GM18909 (cell line): ENCODE results near the gene C7orf33.

ENCODE experiments used
- ATAC-seq: cut with Tn5 transposase; IDR thresholded peaks from one replicate; pipeline ENCODE4 v1.9.1; 2021; ENCODE audit warnings: mild to moderate bottlenecking; ENCODE audit not compliant: unreplicated experiment, poor library complexity

Gene C7orf33

DNA sequence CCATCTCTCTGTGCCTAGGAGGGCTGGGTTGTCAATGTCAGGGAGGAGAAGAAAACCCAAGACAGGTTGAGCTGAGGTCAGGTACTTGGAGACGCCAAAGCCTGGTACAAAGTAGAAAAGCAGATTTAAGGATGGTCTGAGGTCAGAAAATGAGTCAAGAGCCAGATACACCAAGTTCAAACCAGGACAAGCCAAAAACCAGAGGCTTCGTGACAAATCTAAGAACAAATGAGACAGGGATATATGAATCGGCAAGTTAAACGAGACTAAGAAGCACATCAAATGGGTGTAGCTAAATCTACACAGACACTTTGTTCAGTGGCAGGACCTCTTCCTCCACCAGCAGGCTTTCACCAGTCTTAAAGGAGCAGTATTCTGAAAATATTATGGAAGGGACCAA lies 34.2 kb downstream of the C7orf33 start:
- ATAC-seq, result no peak

GRCh38 chr7:148625342-148625741 lies 34.8 kb downstream of the C7orf33 start:
- no peak for ATAC-seq

DNA sequence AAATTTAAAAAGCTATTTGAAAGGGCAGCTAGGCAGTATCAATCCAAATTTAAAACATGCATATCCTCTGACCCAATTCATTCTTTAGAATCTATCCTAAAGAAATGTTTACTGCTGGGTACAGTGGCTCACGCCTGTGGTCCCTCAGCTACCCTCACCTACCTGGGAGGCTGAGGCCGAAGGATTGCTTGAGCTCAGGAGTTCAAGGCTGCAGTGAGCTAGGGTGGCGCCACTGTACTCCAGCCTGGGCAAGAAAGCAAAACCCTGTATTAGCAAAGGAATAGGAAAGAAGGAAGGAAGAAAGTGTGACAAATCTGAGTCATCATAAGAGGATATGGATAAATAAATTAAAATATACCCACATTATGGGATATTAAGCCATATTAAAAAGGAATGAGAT lies 36.3 kb downstream of the C7orf33 start:
- ATAC-seq, result no peak

DNA sequence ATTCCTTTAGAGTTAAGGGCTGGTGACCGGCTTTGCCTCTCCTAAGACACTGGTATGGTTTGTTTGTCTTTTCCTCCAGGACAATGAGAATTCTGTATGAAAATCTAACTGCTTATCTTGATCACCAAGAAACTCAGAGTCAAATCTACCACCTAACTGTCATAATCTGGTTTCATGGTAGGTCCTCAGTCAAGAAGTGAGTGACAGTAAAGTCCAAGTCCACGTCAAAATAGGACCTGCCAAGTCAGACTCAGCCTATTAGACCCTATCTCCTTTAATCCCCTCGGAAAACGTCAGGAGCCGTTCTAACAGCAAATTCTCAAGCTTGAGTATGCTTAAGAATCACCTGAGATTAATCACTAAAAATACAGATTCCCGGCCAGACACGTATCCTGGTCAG lies 37.4 kb downstream of the C7orf33 start:
- ATAC-seq, result no peak

- no peak for ATAC-seq
These were observed 39.5 kb downstream of the C7orf33 start for GRCh38 chr7:148630078-148630477.

DNA sequence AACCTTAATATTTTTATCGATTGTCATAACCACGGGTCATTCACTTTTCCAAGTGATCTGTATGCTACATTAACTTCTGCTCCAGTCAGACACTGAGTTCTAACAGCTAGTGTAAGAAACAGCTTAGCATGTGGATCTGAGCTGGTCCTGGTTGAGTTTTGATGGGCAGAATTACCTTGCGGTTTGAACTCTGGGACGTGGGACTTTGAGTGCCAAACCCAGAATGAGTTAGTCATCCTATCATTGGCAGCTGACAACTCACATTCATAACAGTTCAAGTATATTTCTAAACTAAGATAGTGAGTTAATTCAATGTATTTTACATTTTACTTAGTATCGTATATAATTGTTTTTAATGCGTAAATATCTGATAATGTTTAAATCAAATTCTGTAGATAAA lies 43.2 kb downstream of the C7orf33 start:
- no peak for ATAC-seq

GRCh38 chr7:148637094-148637493 lies 46.5 kb downstream of the C7orf33 start:
- ATAC-seq, result no peak

GRCh38 chr7:148645898-148646297 lies 55.3 kb downstream of the C7orf33 start:
- ATAC-seq, result no peak

DNA sequence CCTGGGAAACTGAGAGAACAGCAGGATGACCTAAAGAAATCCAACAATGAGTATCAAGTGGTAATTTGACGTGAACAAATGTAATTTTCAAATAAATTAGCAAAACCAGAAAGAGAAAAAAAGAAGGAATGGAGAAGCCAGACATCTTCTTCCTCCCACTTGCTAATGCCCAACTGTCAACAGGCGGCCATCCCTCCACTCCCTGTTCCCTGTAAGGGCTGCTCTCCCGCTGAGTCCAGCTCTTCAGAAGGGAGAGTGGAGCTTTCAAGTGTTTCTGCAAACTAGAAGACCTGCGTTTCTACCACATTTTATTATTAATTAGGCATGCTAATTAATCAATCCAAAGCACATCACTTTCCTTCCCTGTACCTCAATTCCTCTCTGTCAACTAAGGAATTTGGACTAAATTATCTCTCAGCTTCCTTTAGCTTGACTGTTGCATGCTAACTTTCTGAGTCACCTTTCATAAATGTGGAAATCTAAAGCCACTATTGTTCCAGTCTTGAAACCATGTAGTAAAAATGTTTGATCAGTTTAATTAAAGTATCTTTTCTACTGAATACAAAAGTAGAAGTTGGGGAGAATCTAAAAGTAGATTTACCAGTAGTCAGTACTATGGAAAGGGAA lies 59.8 kb downstream of the C7orf33 start:
- ATAC-seq, result no peak

- no peak for ATAC-seq
These were observed 62.2 kb downstream of the C7orf33 start for GRCh38 chr7:148652773-148653172.

GRCh38 chr7:148657929-148658328 lies 67.4 kb downstream of the C7orf33 start:
- ATAC-seq, result no peak

GRCh38 chr7:148661471-148661870 lies 70.9 kb downstream of the C7orf33 start:
- no peak for ATAC-seq

DNA sequence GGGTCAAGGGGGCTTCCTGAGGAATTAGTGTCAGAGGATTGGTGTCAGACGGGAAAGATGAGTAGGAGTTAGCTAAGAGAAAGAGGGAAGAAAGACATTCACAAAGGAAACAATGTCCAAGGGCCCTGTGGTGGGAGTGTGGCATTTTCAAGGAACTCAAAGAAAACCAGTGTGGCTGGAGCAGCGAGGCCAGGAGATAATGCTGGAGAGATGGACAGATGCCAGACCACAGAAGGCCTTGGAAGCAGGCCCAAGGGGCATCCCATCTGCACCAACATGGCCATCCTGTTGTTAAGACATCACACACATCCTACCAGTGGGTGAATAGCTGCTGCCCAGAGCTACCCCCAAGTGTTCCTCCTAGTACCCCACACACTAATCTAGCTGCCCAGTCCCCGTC lies 72.1 kb downstream of the C7orf33 start:
- no peak for ATAC-seq

GRCh38 chr7:148664324-148664723 lies 73.8 kb downstream of the C7orf33 start:
- ATAC-seq, result no peak

DNA sequence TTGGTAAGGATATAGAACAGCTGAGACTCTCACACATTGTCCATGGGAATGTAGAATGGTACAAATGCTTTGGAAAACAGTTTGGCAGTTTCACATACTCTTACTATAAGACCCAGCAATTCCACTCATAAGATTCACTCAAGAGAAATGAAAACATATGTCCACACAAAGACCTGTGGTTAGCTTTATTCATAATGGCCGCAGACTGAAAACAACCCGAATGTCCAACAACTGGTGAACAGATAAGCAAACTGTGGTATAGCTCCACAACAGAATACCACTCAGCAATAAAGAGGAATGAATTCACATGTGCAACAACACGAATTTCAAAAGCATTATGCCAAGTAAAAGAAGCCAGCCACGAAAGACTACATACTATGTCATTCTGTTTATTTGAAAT lies 74.7 kb downstream of the C7orf33 start:
- no peak for ATAC-seq
